H54 (cell line): ENCODE measurements around the gene ZNF556.
"Not testable (repeated sequence)": the region's sequence is repeated elsewhere in the genome, so short reads cannot be mapped to it uniquely, and the experiment has no call there.

Source experiments
- DNase-seq: peaks from one replicate; pipeline ENCODE4 v3.0.0; 2011; ENCODE audit warnings: low spot score, mixed read lengths; ENCODE audit not compliant: insufficient read length
- FAIRE-seq: peaks from 3 replicates; lab custom pipeline; 2011; peaks lifted over from hg19 to GRCh38; lab: Jason Lieb, UNC
- POLR2A ChIP-seq: IDR thresholded peaks from 2 replicates; pipeline ENCODE4 v1.6.1; 2011; ENCODE audit warnings: low read depth, mild to moderate bottlenecking, low read length

The ZNF556 gene

DNA sequence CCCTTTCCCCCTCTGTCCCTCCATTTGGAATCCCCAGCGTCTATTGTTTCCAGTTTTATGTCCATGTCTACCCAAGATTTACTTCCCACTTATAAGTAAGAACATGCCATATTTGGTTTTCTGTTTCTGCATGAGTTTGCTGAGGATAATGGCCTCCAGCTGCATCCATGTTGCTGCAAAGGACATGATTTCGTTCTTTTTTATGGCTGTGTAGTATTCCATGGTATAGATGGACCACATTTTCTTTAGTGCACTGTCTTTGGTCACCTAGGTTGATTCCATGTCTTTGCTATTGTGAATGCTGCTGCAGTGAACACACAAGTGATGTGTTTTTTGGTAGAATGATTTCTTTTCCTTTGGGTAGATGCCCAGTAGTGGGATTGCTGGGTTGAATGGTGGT is 22.0 kb upstream of the ZNF556 start:
- FAIRE-seq (no peak), DNase-seq (no peak)
- TF ChIP-seq POLR2A: no peak

DNA sequence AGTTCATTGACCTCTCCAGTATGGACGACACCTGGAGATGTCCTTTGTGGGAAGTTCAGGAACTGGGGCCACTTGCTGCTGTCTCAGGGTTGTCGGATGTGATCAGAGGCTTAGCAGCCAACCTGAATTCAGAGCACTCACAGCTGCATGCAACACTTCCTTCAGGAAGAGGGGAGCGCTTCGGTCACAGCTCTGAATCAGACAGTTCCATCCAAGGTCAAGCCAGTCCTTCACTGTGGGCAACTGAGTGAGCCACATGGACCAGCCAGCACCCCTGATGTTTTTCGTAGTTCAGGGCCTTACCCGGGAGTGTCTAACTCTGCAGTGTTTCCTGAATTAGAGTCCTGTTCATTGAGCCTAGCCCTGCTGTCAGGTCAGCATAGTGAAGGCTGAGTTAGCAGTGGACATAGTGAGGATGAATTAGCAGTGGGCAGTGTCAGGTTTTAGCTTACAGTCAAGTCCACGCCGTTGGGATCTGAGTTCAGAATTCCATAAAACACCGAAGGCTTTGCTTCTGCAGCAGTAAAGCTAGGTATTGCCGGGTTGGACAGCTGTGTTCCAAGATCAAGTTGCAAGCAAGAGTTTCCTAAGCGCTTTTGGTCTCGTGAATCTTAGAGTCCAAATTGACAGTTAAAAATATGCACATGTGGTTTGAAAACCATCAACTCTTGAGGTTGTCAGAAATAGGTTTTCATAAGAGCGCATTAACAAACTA is 20.8 kb upstream of the ZNF556 start:
- no peak for DNase-seq
- FAIRE-seq: no peak
- no peak for TF ChIP-seq POLR2A

DNA sequence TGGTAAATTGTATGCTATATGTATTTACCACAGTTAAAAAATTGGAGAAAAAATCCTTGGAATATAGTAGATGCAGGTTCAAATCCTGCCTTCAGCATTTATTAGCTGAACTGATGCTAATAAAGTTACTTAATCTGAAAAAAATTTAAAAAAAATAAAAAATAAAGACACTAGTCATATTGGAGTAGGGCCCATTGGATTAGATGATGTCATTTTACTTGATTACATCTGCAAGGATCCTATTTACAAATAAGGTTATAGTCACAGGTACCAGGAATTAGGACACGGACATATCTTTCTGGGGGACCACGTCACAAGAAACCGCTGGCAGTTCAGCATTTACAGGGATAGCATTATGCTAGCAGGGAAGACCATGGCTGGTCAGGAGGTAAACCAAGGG is 19.6 kb upstream of the ZNF556 start:
- FAIRE-seq: no peak
- no peak for TF ChIP-seq POLR2A
- no peak for DNase-seq

DNA sequence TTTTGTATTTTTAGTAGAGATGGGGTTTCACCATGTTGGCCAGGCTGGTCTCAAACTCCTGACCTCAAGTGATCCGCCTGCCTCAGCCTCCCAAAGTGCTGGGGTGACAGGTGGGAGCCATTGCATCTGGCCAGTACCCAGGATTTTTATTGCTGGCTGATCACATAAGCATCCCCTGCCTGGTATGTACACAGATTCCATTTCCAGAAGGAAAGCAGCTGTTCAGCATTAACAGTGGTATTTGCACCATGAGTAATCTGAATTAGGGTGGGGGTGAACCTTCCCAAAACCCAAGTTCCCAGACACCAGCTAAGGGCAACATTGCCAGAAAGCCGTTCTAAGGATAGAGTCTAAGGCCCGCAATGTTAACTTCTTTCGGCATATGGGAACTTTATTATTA is 18.5 kb upstream of the ZNF556 start:
- no peak for TF ChIP-seq POLR2A
- FAIRE-seq (no peak), DNase-seq (no peak)

DNA sequence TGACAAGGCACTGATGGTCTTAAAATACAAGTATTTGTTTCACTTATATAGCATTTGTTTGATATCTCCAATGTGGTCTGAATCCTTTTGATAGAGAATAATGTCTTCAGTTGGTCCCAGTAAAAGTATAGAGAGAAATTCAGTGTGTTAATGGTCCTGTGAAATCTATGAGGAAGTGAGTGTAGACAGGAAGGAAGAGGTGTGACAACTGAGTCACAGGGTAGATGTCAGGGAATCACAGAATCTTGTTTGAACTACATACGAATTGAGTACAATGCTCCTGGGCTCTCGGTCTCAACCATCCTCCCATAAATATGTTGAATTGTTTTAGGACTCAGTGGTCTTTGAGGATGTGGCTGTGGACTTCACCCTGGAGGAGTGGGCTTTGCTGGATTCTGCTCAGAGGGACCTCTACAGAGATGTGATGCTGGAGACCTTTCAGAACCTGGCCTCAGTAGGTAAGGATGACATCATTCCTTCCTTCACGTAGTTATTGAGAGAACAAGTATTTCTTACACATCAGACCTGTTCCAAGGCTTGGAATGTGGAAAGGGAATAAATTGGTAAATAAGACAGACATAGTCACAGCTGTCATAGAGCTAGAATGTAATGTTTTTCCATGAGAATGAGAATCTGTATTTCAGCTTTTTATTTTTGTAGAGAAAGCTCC is 16.7 kb upstream of the ZNF556 start:
- DNase-seq (no peak), FAIRE-seq (no peak)
- no peak for TF ChIP-seq POLR2A

DNA sequence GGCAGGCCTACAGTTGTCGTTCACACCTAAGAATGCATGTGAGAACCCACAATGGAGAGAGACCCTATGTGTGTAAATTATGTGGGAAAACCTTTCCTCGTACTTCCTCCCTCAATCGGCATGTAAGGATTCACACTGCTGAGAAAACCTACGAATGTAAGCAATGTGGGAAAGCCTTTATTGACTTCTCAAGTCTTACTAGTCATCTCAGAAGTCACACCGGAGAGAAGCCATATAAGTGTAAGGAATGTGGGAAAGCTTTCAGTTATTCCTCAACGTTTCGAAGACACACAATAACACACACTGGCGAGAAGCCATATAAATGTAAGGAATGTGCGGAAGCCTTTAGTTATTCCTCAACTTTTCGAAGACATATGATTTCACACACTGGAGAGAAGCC is 14.5 kb upstream of the ZNF556 start:
- TF ChIP-seq POLR2A: no peak
- DNase-seq (no peak), FAIRE-seq (no peak)

DNA sequence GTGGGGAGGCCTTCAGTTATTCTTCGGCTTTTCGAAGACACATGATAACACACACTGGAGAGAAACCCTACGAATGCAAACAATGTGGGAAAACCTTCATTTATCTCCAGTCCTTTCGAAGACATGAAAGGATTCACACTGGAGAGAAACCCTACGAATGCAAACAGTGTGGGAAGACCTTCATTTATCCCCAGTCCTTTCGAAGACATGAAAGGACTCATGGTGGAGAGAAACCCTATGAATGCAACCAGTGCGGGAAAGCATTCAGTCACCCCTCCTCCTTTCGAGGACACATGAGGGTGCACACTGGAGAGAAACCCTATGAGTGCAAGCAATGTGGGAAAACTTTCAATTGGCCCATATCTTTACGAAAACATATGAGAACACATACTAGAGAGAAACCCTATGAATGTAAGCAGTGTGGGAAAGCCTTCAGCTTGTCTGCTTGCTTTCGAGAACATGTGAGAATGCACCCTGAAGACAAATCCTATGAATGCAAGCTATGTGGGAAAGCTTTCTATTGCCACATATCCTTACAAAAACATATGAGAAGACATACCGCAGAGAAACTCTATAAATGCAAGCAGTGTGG is 14.0 kb upstream of the ZNF556 start:
- FAIRE-seq (no peak), DNase-seq (no peak)
- no peak for TF ChIP-seq POLR2A

DNA sequence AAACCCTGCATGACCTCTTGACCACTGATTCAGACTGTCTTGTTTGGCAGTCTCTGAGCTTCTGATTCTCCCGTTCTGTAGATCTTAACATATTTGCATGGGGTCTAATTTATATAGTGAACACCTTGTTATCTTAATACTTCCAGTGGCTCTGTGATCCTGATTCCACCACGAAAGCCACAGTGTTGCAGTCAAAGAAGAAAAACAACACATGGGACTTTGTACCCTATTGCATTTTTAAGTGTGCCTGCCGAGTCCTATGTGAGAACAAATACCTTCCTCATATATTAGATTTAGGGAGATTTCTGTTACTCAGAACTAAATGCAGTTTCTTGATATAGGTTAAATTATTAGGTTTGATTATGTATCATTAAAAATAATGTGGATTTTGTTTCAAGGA is 12.3 kb upstream of the ZNF556 start:
- DNase-seq (no peak), FAIRE-seq (no peak)
- TF ChIP-seq POLR2A: no peak

DNA sequence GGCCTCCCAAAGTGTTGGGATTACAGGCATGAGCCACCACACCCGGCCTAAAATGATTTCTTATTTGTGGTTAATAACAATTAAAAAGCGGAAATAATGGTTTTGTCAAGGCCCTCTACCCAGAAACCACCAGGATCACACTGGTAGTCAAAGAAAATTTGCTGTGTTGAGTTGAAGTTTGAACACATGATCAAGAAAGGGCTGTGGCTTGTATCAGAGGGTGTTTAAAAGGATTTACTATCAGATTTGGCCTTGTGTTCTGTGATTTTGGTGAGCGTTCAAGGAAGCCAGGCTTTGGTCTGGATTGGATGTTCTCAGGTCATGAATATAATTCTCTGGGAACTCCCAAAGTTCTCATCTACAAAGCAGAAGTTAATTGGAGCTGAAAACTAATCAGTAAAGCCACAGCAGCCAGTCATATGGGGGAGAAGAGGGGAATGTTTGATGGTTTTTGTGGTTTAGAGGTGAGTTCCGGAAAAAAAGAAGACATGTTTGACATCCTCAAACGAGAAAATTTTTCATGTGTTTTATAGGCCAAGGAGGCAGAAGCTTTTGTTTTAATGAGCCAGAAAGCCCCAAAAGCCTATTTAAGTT is 10.6 kb upstream of the ZNF556 start:
- FAIRE-seq (no peak), DNase-seq (no peak)
- no peak for TF ChIP-seq POLR2A

DNA sequence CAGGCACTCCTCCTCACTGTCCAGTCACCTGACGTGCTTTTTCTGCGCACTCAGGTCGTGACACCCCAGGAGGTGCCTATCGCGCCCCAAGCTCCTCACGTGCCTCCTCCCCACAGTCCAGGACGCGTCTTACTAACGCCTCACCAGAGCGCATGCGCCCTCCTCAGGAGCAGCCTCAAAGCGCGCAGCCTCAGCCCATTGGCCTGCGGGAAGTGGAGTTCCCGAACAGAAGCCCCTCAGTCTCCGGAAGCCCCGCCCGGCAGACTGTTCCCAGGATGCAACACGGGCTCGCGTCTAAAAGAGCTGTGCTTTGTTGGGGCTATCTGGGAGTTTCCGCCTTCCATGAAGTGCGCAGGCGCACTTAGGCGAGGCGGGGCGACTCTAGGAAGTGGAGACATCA is 8.3 kb upstream of the ZNF556 start:
- TF ChIP-seq POLR2A: no peak
- FAIRE-seq (no peak), DNase-seq (no peak)

DNA sequence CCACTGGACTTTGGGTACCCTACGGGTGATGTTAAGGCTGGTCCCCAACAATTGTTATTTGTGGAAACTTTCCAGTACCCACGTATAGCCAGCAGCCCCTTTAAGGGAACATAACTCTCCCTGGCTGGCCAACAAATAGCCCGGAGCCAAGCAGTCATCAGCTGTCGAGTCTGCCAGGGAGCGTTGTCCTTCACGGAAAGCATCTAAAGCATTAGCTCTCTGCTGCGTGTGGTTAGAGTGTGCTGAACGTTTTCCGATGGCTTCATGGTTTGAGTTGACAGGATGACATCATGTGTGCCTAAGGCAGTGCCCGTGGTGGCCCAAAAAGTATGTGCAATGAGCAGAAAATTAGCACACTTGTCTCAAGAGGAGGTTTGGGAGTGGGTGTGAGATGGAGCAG is 3.3 kb upstream of the ZNF556 start:
- no peak for DNase-seq
- TF ChIP-seq POLR2A: no peak
- FAIRE-seq: no peak

DNA sequence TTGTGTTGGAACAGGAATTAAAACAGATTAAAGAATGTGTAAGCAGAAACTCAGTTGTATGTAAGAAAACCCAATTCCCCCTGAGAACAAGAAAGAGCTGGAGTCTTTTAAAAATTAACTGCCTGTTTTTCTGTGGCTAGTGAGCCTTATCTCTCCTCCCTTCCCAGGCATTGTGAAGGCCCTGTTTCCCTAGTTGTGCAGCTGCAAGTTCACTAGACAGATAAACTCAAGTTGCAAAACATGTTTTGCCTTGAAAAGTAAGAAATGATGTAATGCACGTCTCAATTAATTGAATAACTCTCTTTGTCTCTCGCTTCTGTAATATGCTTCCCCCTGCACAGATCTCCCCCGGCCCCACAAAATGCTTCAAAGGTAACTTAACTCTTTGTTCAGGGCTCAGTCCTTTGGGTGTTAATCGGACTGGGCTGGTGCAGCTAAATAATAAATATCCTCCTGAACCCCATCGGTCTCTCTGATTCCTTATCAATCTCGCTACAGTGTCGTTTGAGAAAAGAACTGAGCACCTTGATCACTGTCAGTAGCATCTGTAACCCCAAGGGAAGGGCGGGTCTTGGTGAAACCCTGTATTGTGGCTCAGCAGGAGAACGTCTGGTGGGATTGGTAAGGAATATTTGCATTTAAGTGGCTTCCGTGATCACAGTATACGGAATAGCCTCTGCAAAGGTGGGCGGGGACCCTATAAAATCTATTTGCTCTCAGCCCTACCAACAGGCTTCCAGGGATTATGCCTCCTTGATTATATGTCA is 1.6 kb upstream of the ZNF556 start:
- FAIRE-seq: no peak

DNA sequence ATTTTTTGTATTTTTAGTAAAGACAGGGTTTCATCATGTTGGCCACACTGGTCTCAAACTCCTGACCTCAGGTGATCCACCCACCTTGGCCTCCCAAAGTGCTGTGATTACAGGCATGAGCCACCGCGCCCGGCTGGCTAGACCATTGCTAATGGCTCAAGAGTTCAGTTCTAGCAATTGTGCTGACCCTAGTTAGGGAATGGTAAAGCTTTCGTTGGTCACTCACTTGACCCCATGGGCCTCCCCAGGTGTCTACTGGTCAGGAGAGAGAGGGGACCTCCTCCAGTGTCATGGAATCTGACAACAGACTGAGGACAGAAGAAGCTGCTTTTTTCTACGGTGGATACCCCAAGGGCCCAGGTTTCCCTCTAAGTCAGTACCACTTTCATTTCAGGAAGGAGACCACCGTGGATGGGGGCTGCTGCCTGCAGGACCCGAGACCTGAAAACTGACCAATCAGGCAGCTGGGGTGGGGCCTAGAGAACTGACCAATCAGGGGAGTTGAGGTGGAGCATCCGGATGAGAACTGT is 575 bp upstream of the ZNF556 start:
- no peak for DNase-seq
- FAIRE-seq: no peak
- no peak for TF ChIP-seq POLR2A

More for the DNA sequence above, 1.6 kb upstream of the ZNF556 start:
- no peak for DNase-seq
- TF ChIP-seq POLR2A: no peak

DNA sequence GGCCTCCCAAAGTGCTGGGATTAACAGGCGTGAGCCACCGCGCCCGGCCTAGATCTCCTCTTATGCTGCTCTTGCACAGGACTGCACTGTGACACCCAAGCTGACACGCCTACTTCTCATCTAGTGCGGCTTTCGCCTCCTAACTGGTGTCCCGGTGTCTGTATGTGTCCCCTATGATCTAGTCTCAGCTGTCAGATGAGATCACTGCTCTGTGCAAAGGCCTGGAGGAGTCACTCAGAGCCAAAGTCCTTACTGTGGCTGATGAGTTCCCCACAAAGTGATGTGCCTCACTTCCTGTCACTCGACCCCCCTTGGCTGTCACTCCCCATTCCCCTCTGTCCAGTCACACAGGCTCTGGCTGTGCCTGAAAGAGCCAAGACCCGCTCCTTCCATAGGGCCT is 2.5 kb downstream of the ZNF556 start:
- DNase-seq (no peak), FAIRE-seq (no peak)
- TF ChIP-seq POLR2A: no peak

DNA sequence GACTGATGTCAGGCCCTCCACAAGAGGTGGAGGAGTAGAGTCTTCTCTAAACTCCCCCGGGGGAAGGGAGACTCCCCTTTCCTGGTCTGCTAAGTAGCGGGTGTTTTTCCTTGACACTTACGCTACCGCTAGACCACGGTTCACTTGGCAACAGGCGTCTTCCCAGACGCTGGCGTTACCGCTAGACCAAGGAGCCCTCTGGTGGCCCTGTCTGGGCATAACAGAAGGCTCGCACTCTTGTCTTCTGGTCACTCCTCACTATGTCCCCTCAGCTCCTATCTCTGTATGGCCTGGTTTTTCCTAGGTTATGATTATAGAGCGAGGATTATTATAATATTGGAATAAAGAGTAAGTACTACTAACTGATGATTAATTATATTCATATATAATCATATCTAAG is 5.0 kb downstream of the ZNF556 start:
- not testable (repeated sequence) for FAIRE-seq, DNase-seq
